ENCODE data around the gene PLA2G4D.

DNA sequence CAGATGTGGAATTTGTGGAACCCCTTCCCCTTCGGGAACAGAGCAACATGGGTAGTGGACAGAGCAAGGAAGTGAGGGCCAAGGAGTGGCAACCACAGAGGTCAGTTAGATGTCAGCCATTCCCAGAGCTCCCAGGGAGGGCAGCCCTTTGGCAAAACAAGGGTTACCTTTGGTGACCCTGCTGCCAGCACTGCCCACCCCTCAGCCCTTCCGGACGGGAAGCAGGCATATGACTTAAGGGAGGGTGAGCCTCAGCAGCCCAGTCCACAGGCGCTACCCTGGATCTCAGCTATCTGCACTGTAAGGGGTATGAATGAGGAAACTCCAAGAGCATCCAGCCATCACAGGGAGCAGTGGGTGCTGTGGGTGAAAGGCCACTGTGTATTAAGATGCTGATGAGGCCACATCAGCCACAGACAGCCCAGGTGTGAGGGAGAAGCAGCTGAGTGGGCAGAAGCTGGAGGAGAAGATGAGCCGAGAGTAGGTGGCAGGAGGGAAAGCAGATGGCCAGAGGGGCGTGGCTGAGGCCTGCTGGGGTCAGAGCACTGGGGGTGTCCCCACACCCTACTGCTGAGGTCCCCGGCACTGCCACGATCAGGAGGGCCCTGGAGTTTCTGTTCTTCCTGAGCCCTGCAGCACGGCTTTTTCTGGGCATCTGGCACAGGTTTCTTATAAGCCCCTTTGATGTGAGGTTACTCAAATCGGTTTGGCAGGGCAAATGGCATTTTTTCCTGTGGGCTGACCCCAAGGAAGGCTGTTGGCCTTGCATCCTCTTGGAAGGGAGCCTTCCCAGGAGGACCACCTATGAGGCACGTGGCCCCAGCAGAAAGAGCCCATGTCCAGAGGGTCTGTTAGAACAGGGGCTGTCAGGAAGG is 6.2 kb downstream of the PLA2G4D start:
- TF ChIP-seq, protein P1, sequence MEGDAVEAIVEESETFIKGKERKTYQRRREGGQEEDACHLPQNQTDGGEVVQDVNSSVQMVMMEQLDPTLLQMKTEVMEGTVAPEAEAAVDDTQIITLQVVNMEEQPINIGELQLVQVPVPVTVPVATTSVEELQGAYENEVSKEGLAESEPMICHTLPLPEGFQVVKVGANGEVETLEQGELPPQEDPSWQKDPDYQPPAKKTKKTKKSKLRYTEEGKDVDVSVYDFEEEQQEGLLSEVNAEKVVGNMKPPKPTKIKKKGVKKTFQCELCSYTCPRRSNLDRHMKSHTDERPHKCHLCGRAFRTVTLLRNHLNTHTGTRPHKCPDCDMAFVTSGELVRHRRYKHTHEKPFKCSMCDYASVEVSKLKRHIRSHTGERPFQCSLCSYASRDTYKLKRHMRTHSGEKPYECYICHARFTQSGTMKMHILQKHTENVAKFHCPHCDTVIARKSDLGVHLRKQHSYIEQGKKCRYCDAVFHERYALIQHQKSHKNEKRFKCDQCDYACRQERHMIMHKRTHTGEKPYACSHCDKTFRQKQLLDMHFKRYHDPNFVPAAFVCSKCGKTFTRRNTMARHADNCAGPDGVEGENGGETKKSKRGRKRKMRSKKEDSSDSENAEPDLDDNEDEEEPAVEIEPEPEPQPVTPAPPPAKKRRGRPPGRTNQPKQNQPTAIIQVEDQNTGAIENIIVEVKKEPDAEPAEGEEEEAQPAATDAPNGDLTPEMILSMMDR (IDR thresholded peaks at IDR 0.05 in 2 of 3, conservative IDR thresholded peaks at IDR 0.05 in 1 of 3; ENCODE audit: borderline replicate concordance in 1 of 3, insufficient read depth in 1 of 3, low read depth in 2 of 3, low read length in 2 of 3): no peak
- no peak for TF ChIP-seq EZH2 (IDR thresholded peaks at IDR 0.05)
- TF ChIP-seq, protein P2, sequence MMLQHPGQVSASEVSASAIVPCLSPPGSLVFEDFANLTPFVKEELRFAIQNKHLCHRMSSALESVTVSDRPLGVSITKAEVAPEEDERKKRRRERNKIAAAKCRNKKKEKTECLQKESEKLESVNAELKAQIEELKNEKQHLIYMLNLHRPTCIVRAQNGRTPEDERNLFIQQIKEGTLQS (IDR thresholded peaks at IDR 0.05): no peak
- no peak for TF ChIP-seq POLR2A (IDR thresholded peaks at IDR 0.05; ENCODE audit: borderline replicate concordance, extremely low read depth, insufficient read depth, insufficient read length)
- TF ChIP-seq, protein P3, sequence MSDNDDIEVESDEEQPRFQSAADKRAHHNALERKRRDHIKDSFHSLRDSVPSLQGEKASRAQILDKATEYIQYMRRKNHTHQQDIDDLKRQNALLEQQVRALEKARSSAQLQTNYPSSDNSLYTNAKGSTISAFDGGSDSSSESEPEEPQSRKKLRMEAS (IDR thresholded peaks at IDR 0.05): no peak
- no peak for TF ChIP-seq YY1 (IDR thresholded peaks at IDR 0.05; ENCODE audit: extremely low read depth, insufficient replicate concordance, low read depth, low read length)
